Fibroblast of skin of right quadriceps (primary cell): ENCODE results near the gene ELMO2.

Experiments
- DNase-seq: peaks from one replicate; pipeline ENCODE4 v3.0.0-alpha.2; 2013

Gene ELMO2, protein sequence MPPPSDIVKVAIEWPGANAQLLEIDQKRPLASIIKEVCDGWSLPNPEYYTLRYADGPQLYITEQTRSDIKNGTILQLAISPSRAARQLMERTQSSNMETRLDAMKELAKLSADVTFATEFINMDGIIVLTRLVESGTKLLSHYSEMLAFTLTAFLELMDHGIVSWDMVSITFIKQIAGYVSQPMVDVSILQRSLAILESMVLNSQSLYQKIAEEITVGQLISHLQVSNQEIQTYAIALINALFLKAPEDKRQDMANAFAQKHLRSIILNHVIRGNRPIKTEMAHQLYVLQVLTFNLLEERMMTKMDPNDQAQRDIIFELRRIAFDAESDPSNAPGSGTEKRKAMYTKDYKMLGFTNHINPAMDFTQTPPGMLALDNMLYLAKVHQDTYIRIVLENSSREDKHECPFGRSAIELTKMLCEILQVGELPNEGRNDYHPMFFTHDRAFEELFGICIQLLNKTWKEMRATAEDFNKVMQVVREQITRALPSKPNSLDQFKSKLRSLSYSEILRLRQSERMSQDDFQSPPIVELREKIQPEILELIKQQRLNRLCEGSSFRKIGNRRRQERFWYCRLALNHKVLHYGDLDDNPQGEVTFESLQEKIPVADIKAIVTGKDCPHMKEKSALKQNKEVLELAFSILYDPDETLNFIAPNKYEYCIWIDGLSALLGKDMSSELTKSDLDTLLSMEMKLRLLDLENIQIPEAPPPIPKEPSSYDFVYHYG

DNA sequence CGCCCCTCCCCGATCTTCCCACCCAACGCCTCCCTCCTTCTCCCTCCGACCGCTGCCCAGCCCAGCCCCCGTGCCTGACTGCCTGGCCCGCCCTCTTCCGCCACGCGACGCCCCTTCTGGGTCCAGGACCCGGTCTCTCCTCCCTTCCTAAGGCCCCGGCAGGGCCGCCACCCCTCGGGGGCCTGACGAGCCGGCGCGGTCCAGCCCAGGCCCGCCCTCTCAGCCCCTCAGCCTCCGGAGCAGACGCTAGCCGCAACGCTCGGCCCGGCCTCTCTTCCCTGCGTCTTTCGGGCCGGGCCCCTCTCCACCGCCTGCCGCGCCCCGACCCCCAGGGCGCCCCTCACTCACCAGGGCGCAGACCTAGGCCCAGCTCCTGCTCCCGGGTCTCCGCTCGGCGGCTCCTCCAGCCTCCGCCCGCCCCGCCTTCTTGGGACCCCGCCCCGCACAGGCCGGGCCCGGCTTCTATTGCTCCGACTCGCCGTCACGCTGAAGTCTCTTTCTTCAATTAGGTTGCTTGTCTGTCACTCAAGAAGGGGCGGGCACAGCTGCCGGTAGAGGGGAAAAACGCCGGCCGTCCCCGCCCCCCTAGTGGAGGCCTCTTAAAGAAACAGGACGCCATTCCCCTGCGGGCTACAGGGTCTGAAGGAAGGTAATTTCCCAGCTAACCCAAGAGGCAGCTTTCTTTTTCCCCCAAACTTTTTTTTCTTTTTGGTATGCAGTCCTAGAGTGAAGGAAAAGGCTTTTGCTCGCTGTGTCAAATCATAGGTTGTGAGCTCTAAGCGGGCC is at the start of gene ELMO2:
Gene ELMO2, minus strand, starts transcription at position 416 of the 786 bp plus-strand sequence. CDS start 12,133 bp downstream, outside the sequence.
- DNase-seq, result peak; percentile 96

DNA sequence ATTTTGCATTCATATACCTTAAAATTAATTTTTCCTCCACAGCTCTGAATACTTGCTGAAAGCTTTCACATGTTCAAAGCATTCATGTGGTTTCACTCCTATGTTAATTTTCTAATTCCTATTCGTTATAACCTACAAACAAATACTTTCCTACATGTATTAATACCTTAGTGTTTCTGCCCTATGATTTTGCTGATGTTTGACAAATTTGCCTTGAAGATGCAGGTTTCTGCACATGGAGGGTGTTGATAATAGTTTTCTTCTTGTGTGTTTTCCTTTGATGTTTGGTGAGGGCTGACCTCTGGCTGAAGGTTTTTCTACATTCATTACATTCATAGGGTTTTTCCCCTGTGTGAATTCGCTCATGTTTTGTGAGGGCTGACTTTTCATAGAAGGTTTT is 49.3 kb upstream of the ELMO2 start:
- no peak for DNase-seq

DNA sequence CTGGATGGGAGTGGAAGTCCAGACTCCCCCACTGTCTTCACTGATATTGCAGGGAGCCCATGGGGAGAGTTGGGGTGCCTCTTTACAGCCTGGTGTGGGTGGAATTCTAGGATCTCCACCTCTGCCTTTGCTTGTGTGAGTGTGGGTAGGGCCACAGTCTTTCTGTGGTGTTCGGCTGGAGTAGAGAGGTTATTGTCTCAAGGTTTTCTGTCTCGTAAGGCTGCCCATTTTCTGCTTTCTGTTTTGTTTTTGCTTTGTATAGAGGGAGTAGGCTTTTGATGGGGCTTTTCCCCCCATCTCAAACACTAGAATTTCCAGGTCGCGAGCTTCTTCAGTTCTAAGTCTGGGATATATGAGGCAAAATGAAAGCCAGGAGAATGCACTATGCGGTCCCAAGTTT is 40.4 kb upstream of the ELMO2 start:
- no peak for DNase-seq

DNA sequence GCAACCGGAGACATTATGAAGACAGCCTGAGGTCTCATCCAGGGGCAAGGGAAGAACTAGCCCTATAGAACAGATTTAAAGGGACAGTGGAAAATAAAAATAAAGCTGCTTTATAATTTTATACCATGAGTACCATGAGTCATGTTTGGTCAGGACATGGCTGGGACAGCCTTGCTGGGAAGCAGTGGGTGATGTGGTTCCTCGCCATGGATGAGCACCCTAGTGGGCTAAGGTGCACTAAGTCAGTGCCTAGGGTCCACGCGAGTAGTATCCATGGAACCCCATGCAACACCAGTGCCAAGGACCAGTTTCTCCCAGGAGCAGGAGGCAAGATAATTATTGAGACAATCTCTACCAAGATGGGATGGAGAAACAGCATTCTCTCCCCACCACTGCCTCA is 33.4 kb upstream of the ELMO2 start:
- no peak for DNase-seq

DNA sequence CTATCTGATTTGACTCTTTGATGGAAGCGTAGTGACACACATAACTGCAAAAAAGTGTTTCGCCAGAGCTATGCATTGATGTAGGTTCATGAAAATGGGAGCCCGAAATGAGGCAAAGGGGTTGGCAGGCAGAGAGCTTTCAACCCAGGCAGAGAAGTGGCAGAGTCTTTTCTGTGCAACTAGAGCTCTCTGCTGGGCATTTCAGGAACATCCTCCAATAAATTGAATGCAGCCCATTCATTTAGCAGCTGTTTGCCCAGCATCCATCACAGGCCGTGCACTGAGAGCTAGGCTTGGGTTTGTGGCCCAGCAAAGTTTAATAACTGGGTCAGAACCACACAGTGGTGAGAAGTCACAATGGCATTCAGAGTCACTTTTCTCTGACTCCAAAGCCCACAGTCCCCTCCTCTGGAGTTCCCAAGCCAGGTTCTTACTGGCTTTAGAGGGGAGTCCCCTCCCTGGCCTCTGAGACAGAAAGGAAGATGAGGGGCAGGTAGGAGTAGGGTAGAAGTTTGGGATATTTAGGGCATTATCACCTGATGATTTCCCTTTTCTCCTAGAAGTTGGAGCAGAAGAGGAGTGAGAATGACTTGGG is 31.8 kb upstream of the ELMO2 start:
- DNase-seq, result peak; percentile 27

DNA sequence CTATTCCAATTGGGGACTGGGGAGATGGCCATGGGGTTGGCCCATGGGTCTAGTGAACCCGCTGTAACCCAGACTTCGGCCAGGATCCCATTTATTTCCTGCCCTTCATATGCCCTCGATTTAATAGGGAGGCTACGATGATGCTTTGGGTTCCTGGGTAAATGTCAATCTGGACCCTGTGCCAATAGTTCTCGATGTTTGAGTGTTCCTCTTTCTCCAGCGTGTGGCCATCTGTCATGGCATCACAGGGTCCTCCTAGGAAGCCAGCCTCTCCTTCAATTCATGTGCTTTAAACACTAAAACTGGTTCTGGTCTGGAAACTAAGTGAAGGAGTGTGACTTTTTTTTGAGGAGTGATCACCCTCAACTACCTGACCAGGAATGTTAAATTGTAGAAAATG is 28.7 kb upstream of the ELMO2 start:
- no peak for DNase-seq

DNA sequence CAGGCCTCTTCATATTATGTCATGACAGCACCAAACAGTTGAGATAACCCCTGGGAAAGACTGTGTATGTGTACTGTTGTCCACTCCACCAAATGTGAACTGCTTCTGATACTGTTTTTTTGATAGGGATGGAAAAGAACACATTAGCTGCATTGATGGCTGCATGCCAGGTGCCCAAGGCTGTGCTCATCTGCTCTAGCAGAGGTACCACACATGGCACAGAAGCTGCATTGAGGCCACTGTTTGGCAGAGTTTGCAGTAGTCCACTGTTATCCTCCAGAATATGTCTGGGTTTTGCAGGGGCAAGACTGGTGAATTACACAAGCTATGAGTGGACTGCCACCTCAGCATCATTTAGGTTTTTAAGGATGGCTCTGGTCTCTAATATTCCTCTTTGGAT is 28.2 kb upstream of the ELMO2 start:
- DNase-seq, result no peak

DNA sequence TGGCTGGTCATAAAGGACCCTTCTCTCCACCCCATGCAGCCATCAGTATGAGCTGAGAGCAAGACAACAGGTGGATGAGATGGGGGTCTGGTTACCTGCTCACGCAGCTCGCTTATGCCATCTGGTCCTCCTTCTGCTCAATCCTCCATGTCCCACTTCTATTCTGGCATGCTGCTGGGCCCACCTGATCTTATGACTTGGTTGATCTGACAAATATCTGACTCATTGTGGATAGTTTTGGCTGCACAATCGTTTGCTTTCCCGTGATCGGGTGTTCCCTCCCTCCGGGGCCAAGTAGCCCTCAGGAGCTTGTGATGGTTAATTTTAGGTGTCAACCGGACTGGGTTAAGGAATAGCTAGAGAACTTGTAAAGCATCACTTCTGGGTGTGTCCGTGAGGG is 26.6 kb upstream of the ELMO2 start:
- no peak for DNase-seq

DNA sequence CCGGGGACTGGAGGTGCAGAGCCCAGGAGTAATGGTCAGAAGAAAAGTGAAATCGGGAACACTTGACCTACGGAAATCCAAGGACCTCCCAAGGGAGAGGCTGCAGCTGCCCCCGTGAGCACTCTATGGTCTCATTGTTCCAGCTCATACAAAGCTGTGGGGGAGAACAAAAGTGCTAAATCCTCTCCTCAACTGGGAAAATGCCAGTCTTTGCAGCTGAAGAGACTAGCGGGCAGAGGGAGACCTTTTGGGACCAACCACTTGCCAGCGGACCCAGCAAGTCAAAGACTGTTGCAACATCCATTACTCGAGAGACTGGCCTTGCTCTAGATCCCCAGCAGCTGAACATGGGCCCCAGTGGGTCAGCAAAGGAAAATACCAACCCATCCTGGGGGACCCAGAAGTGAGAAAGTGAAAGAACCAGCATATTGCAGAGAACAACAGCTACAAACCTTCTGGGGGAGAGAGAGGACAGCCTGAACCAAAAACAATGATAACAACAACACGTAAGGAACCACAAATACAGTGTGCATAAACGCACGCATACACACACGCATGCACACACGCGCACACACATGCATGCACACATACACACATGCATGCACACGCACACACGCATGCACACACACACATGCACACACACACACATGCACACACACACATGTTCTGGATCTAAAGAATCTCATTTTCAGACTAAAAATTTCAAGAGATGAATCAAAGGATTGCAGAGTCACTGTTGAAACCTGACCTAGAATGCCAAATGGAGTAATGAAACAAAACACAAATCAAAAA is 24.7 kb upstream of the ELMO2 start:
- no peak for DNase-seq

DNA sequence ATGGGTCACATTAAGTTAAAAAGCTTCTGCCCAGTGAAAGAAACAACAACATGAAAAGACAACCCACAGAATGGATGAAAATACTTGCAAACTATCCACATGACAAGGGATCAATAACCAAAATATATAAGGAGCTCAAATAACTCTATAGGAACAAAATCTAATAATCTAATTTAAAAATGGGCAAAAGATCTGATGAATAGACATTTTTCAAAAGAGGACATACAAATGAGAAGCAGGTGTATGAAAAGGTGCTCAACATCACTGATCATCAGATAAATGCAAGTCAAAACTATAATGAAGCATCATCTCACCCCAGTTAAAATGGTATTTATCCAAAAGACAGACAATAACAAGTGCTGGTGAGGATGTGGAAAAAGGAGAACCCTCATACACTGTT is 21.0 kb upstream of the ELMO2 start:
- no peak for DNase-seq

DNA sequence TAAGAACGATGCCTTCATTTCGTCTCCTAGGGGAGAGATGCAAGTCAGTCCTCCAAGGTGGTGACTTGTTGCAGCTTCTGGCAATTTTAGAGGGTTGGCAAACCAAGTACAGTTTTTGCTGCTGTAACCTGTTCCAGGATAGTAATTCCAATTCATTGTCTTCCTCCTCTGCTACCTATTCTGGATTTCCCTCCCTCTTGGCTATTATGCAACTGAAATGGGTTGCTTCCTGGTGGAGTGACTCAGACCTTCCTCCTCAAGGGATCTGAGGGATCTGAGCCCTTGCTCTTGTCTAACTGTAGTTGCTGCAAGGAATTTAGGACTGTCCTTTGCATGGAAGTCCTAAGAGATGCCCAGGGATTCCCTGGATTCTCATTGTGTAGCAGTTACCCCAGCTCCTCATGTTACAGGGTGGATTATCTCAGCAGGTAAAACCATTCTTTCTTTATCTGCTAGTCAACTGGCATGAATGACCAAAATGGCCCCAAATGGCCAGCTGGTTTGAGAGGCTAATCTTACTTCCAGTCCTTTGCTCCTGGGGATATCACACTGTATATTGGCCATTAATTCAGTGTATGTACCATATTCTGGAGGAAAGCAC is 17.6 kb upstream of the ELMO2 start:
- no peak for DNase-seq

DNA sequence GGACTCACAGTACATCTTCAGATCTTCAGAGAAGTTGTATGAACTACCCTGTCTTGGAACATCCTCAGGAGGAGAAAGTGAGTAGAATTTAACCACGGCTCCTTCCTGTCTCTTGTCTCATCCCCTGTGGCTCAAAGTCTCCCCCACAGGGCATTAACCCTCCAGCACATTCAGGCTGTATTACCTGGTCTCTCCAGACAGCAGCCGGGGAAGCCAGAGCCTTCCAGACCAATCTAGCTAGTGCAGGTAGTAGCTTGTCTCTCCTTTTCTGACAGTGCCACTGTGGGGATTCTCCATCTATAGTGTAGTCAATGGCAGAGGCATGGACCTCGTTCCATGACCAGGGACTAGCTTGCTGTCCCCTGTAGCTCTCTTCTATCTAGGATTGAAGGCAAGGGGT is 16.9 kb upstream of the ELMO2 start:
- DNase-seq, result no peak

DNA sequence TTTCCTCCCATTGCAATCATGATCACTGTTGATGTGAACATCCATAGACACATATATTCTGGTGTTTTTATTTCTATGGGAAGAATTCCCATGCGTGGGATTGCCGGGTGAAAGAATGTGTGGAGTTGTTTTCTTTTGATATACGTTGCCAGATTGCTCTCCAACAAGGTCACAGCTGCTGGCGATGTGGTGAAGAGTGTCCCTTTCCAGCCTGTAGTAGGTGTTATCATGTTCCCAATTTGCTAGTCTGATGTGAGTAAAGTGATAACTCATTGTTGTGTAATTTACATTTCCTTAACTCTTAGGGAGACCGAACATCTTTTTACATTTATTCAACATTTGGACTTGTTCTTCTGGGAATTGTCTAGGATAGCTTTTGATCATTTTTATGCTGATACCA is 14.5 kb upstream of the ELMO2 start:
- DNase-seq, result no peak

DNA sequence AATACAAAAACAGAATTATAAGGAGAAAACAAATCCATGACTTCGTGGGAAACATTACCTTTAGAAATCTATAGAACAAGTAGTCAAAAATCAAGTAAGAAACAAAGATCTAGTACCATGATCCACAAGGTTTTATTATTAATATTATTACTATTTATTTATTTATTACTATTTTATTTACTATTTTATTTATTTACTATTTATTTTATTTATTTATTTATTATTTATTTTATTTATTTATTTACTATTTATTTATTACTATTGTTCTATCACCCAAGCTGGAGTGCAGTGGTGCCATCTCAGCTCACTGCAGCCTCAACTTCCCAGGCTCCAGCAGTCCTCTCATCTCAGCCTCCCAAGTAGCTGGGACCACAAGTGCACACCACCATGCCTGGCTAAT is 13.5 kb upstream of the ELMO2 start:
- DNase-seq, result no peak

DNA sequence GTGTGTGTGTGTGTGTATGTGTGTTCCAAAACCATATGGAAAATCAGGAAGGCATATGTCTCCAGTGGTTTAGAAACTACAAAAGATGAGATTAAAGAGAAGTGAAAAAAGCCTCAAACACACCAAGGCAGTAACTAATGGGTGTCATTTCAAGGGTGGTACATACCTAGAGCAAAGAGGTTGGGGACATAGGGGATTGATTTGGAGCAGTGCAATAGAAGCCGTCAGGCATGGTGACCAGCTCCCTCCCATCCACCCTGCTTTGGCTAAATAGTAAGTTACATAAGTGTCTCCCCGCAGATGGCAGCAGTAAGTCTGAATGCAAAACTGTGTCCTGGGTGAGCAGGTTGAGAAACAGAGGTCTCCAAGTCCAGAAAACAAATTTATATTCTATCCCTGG is 10.4 kb upstream of the ELMO2 start:
- no peak for DNase-seq

DNA sequence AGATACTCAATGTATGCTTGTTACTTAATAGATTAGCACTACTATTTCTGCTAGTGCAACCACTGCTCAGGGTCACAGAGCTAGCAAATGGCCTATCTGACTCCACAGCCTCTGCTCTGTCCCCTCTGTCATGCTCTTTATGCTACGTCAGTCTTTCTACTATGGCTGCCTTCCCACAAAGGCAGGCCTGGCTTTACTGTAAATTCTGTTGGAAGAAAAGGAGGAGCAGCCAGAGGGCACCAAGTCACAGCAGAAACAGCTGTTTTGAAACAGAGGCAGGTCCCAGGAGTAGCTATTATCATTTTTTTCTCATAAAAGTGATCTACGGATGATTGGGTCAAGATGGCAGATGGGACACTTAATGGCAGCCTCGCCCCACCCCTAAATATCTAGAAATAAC is 10.0 kb upstream of the ELMO2 start:
- no peak for DNase-seq

DNA sequence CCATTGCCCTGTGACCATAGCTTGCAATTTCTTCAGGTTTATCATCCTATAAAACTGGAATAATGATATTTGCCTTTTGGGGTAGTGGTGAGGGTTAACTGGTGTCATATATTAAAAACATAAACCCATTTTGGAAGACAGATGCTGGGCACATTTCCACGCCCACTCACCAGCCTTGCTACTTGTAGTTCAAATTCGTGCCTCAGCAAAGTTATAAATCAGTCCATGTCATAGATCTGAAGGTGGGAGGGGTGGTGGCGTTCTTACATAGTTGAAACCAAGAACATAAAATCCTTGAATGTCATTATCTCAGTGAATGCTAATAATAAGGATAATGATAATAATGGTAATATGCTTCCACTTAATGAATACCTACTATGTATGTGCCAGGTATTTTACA is 9.4 kb upstream of the ELMO2 start:
- no peak for DNase-seq

DNA sequence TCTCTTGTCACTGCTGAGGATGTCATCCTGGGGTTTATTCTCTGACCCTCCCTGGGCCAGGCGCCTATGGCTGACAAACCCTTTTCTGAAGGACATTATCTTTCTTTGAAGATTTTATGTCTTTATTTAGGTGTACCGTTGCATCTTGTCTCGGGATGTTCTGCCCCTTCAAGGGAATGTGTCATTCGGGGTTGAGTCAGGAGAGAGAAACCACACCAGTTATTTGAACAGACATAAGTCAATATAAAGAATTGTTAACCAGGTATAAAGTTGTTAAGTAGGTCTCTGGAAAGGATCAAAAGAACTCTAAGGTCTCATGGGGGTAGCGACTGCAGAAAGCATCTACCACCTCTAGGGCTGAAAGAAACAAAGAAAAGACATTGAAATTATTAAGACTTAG is 8.2 kb upstream of the ELMO2 start:
- DNase-seq, result no peak

DNA sequence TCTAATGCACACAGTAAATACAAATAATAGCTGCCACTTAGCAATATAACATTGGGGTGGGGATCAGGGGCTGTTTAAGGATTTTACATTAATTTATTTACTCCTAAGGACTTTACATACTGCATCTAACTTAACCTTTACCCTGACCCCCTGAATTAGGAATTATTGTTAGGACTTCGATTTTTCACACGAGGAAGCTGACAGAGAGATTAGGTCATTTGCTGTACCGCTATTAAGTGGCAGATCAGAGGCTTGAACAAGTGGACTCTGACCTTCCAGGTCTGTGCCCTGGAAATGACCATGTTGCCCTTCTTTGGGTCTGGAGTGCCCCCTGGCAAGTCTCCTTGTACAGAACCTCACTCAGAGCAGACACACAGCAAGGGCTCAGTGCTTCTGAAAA is 5.2 kb upstream of the ELMO2 start:
- DNase-seq, result no peak

DNA sequence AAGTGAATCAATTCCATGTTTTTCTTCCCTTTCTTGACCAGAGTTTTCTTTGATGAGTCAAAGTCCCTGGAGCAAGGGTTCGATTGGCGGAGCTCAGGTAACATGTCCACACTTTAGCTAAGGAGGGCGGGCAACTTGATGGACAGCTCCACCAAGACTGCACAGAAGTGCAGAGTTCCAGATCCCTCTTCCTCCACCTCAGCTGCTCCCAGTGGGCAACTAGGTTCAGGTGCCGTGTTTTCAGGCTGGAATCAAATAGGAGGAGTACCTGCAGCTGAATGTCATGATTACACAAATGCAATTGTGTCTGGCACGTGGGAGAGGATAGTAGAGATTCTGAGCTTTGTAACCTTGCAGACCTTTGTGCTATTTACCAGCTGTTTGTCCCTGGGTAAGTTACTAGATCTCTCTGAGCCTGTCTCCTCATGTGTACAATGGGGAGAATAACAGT is 1.9 kb upstream of the ELMO2 start:
- DNase-seq, result no peak

DNA sequence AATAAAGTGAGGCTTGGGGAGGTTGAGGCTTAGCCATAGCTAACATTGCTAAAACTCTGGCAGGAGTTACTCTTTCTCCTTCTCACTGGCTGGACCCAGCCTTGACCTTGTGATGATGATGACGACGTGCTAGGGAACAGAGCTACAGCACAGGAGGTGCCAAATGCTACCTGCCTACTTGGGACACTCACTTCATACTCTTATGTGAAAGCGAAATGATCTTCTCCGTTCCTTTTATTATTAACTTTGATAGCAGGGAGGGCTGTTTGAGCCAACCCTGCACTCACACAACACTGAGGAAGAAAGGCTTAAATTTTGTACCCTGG is 1.2 kb upstream of the ELMO2 start:
- no peak for DNase-seq

DNA sequence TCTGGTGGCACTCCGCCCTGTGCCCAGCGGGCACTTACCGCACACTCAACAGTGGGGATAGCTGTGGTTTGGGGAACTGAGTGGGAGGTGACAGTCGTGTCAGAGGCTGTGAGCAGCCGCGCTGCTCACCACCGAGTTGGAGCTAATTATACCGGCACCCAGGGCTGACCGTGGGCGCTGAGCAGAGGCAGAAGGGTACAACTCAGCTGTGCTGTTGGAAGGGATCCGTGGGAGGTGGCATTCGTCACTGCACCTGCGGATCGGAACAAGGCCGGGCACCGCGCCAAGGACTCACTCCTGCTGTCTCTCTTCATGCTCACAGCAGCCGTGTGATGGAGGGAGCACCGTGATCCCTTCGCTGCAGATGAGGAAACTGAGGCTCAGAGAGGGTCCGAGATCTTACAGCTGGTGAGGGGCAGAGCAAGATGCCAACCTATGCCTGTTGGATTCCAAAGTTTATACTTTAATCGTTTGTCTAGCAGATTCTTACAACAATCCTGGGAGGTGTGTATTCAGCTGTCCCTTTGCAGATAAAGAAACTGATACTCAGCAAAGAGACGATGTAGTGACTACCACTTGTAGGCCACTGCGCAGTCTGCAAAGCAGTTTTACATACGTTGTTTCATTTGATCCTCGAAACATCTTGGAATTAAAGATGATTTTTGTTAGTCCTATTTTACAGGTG is 713 bp upstream of the ELMO2 start:
- DNase-seq, result no peak
